HepG2 (cell line): ENCODE results near the gene SPSB1. TPM values are rescaled to one million over a fixed set of nuclear protein-coding genes. Genes with fewer than 3 reads are reported as not detected.

Experiments
- ATAC-seq: fragments of 200-7000 bp; cut with Tn5 transposase; 3 replicates; pipeline ENCODE4 v1.9.1; 2020; ENCODE audit warnings: mild to moderate bottlenecking, moderate library complexity
- BruUV-seq: library from RNA; stranded (reverse); fragments of 400-500 nt; replicated peaks from 2 replicates; lab custom pipeline; 2021; lab: Mats Ljungman, UMichigan
- CTCF ChIA-PET: fragments of 300-600 bp; formaldehyde crosslinking; extraction: SDS; loops from one replicate; lab custom pipeline; 2021; ENCODE audit warnings: low total read pairs, inconsistent platforms, low intra/inter-chr PET ratio; lab: Yijun Ruan, JAX
- POLR2A ChIA-PET: fragments of 350-600 bp; sonication (Branson Sonifier 250); formaldehyde crosslinking; loops from one replicate; lab custom pipeline; 2020; ENCODE audit warnings: antibody characterized with exemption, inconsistent platforms; lab: Yijun Ruan, JAX
- DNase-seq: peaks from one replicate; pipeline ENCODE4 v3.0.0-alpha.2; 2015; ENCODE audit warnings: low spot score
- FAIRE-seq: peaks from 3 replicates; lab custom pipeline; 2011; peaks lifted over from hg19 to GRCh38; lab: Jason Lieb, UNC
- H2AFZ ChIP-seq: one replicate; pipeline ENCODE4 v1.6.1; 2011; ENCODE audit warnings: low read length, inconsistent platforms
- H3K27ac ChIP-seq: fragments of 300-600 bp; 3 replicates; pipeline ENCODE4 v1.8.0; 2011; ENCODE audit warnings: mixed run types, mild to moderate bottlenecking, mixed read lengths, low read length, inconsistent platforms; ENCODE audit not compliant: insufficient read depth; ENCODE audit errors: extremely low read length
- H3K27me3 ChIP-seq, 2 experiments: fragments of 200-600 bp in 1 of 2; 2 replicates in 1 of 2; 3 replicates in 1 of 2; pipeline versions ENCODE4 v1.6.0 to v1.8.0; 2011; ENCODE audit warnings: low read length in 2 of 2, mild to moderate bottlenecking in 2 of 2, moderate library complexity in 2 of 2, inconsistent platforms in 1 of 2; ENCODE audit not compliant: insufficient read depth in 2 of 2, control insufficient read depth in 1 of 2
- H3K36me3 ChIP-seq, 2 experiments: fragments of 200-600 bp in 1 of 2; replicated peaks in 1 of 2; 2 replicates in 1 of 2; 3 replicates in 1 of 2; pipeline versions ENCODE4 v1.5.1 to v1.8.0; 2011; ENCODE audit warnings: low read length in 2 of 2, inconsistent platforms in 1 of 2; ENCODE audit not compliant: insufficient read depth in 2 of 2, control insufficient read depth in 1 of 2
- H3K4me1 ChIP-seq: 2 replicates; pipeline ENCODE4 v1.5.1; 2012; ENCODE audit warnings: low read length, inconsistent platforms; ENCODE audit not compliant: insufficient read depth
- H3K4me2 ChIP-seq: 2 replicates; pipeline ENCODE4 v1.6.0; 2011; ENCODE audit warnings: low read depth, low read length, inconsistent platforms
- H3K4me3 ChIP-seq, 3 experiments: fragments of 200-600 bp in 1 of 3; sonication (generic), shearing (Covaris generic) in 1 of 3; replicated peaks in 1 of 3; 2 replicates each; pipeline ENCODE4 v1.5.1; 2011 to 2016; ENCODE audit warnings: low read length in 3 of 3, inconsistent platforms in 2 of 3, low read depth in 2 of 3, mild to moderate bottlenecking in 2 of 3, control low read depth in 1 of 3, mixed read lengths in 1 of 3; ENCODE audit not compliant: insufficient read depth in 1 of 3
- H3K79me2 ChIP-seq: one replicate; pipeline ENCODE4 v1.6.1; 2011; ENCODE audit warnings: low read length, inconsistent platforms; ENCODE audit not compliant: insufficient read depth
- H3K9ac ChIP-seq: 2 replicates; pipeline ENCODE4 v1.6.0; 2011; ENCODE audit warnings: mild to moderate bottlenecking, low read depth, low read length, inconsistent platforms; ENCODE audit not compliant: insufficient read depth
- H3K9me3 ChIP-seq: 2 replicates; pipeline ENCODE4 v1.5.1; 2012; ENCODE audit warnings: mild to moderate bottlenecking, low read length
- H4K20me1 ChIP-seq: 2 replicates; pipeline ENCODE4 v1.6.0; 2011; ENCODE audit warnings: inconsistent platforms, mild to moderate bottlenecking, low read length, moderate library complexity; ENCODE audit not compliant: insufficient read depth
- ARNTL ChIP-seq: sonication (generic); formaldehyde crosslinking; IDR thresholded peaks from 2 replicates; pipeline ENCODE4 v1.4.0; 2020; ENCODE audit warnings: mild to moderate bottlenecking, missing genetic modification reagents
- CC2D1A ChIP-seq: sonication (generic); formaldehyde crosslinking; IDR thresholded peaks from 2 replicates; pipeline ENCODE4 v1.8.1; 2023; ENCODE audit warnings: mild to moderate bottlenecking, missing genetic modification reagents
- MEIS1 ChIP-seq: sonication (generic); formaldehyde crosslinking; IDR thresholded peaks from 2 replicates; pipeline ENCODE4 v1.9.0; 2021; ENCODE audit warnings: mild to moderate bottlenecking, missing genetic modification reagents, moderate library complexity, borderline replicate concordance
- SMARCE1 ChIP-seq: fragments of 450-650 bp; IDR thresholded peaks from 2 replicates; pipeline ENCODE4 v1.6.1; 2017; ENCODE audit warnings: borderline replicate concordance
- ZFP82 ChIP-seq: sonication (generic); formaldehyde crosslinking; IDR thresholded peaks from 2 replicates; pipeline ENCODE4 v1.5.1; 2020; ENCODE audit warnings: mild to moderate bottlenecking, missing genetic modification reagents, borderline replicate concordance
- ZNF143 ChIP-seq: sonication (generic); formaldehyde crosslinking; IDR thresholded peaks from 2 replicates; pipeline ENCODE4 v1.4.0; 2020; ENCODE audit warnings: missing genetic modification reagents
- ZNF337 ChIP-seq: sonication (generic); formaldehyde crosslinking; IDR thresholded peaks from 2 replicates; pipeline ENCODE4 v1.5.1; 2020; ENCODE audit warnings: missing genetic modification reagents, low read depth, mild to moderate bottlenecking, borderline replicate concordance
- ZNF367 ChIP-seq: sonication (generic); formaldehyde crosslinking; IDR thresholded peaks from 2 replicates; pipeline ENCODE4 v1.4.0; 2020; ENCODE audit warnings: missing genetic modification reagents, borderline replicate concordance
- ZNF709 ChIP-seq: sonication (generic); formaldehyde crosslinking; IDR thresholded peaks from 2 replicates; pipeline ENCODE4 v1.5.0; 2020; ENCODE audit warnings: mild to moderate bottlenecking, missing genetic modification reagents
- ZNF816 ChIP-seq: sonication (generic); formaldehyde crosslinking; IDR thresholded peaks from 2 replicates; pipeline ENCODE4 v1.8.0; 2022; ENCODE audit warnings: missing genetic modification reagents, mild to moderate bottlenecking, borderline replicate concordance
- WGBS: methylation state at CpG from one replicate; pipeline ENCODE4 v1.1.6; 2017; ENCODE audit warnings: low lambda C conversion rate; 5-methylcytosine and 5-hydroxymethylcytosine counted together
- in situ Hi-C: cut with HindIII; loops from 2 replicates; pipeline ENCODE4 v1.10.0; 2017; ENCODE audit warnings: low pct_unique_long_range_greater_than_20kb; ENCODE audit not compliant: extremely low pct_ligation_motif_present
- intact Hi-C: fragments of 100-400 bp; cut with micrococcal nuclease; formaldehyde crosslinking; loops from one replicate; pipeline ENCODE4 v1.10.0; 2022; ENCODE audit not compliant: unreplicated experiment
- polyA plus RNA-seq, 8 experiments: library from polyadenylated mRNA; depleted of rRNA in 3 of 8; stranded (reverse) in 7 of 8; unstranded in 1 of 8; fragments of >200 nt; fragmentation: Illumina TruSeq in 4 of 8; extraction: Trizol in 4 of 8; gene quantifications; 2 replicates each; pipeline versions ENCODE4 v1.2.1 to v1.2.3, GENCODE V29; 2011 to 2016; ENCODE audit warnings: low read depth in 4 of 8, missing spikeins in 1 of 8, mixed read lengths in 1 of 8; ENCODE audit not compliant: insufficient read depth in 1 of 8
- total RNA-seq, 5 experiments: library from RNA; depleted of rRNA; stranded (reverse); fragments of >200 nt; fragmentation: Illumina TruSeq; extraction: Trizol; gene quantifications; 2 replicates each; pipeline ENCODE4 v1.2.3, GENCODE V29; 2016; ENCODE audit warnings: low read depth in 1 of 5
- TF ChIP-seq, protein P1 (sequence below): sonication (generic); formaldehyde crosslinking; IDR thresholded peaks from 2 replicates; pipeline ENCODE4 v1.4.0; 2020; ENCODE audit warnings: mild to moderate bottlenecking, low read depth, missing genetic modification reagents
- TF ChIP-seq, protein P2 (sequence below): IDR thresholded peaks from 2 replicates; pipeline ENCODE4 v1.6.1; 2016; ENCODE audit warnings: low read depth, control low read depth

The SPSB1 gene
- total and polyA plus RNA-seq, 2 of the 13 experiments (the other 11 are each of a cell fraction or from before 2014, with no cell fraction given), result 5.0 to 8.0 TPM

DNA sequence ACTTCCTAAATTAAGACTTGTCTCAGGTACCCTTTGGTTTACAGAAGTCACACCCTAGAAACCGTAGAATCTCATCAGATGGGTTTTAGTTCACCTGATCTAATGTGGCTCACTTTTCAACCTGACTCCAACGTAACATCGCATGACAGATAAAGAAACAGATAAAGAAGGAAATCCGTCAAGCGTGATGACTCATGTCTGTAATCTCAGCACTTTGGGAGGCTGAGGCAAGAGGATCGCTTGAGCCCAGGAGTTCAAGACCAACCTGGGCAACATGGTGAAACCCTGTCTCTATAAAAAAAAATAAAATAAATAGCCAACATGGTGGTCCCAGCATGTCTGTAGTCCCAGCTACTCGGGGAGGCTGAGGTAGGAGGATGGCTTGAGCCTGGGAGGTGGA, 97.3 kb downstream of the SPSB1 start (continued):
- TF ChIP-seq, protein P1, sequence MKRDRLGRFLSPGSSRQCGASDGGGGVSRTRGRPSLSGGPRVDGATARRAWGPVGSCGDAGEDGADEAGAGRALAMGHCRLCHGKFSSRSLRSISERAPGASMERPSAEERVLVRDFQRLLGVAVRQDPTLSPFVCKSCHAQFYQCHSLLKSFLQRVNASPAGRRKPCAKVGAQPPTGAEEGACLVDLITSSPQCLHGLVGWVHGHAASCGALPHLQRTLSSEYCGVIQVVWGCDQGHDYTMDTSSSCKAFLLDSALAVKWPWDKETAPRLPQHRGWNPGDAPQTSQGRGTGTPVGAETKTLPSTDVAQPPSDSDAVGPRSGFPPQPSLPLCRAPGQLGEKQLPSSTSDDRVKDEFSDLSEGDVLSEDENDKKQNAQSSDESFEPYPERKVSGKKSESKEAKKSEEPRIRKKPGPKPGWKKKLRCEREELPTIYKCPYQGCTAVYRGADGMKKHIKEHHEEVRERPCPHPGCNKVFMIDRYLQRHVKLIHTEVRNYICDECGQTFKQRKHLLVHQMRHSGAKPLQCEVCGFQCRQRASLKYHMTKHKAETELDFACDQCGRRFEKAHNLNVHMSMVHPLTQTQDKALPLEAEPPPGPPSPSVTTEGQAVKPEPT (CRISPR knock-in tag), result no peak
- TF ChIP-seq ZNF709 (no peak), ZNF337 (CRISPR knock-in tag) (no peak), MEIS1 (no peak), ZNF143 (no peak), ZFP82 (no peak)

DNA sequence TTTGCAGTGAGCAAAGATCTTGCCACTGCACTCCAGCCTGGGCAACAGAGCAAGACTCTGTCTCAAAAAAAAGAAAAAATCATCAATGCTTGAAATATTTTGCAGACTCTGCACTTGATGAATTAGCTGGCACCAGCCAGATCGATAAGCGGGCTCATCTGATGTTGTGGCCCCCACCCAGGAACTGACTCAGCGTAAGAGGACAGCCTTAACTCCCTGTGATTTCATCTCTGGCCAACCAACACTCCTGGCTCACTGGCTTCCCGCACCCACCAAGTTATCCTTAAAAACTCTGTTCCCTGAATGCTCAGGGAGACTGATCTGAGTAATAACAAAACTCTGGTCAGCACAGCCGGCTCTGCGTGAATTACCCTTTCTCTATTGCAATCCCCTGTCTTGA, 98.9 kb downstream of the SPSB1 start:
- TF ChIP-seq ARNTL (CRISPR knock-in tag) (no peak), CC2D1A (CRISPR knock-in tag) (no peak), ZNF816 (CRISPR knock-in tag) (no peak), ZNF367 (CRISPR knock-in tag) (no peak), SMARCE1 (no peak)
- TF ChIP-seq, protein P2, sequence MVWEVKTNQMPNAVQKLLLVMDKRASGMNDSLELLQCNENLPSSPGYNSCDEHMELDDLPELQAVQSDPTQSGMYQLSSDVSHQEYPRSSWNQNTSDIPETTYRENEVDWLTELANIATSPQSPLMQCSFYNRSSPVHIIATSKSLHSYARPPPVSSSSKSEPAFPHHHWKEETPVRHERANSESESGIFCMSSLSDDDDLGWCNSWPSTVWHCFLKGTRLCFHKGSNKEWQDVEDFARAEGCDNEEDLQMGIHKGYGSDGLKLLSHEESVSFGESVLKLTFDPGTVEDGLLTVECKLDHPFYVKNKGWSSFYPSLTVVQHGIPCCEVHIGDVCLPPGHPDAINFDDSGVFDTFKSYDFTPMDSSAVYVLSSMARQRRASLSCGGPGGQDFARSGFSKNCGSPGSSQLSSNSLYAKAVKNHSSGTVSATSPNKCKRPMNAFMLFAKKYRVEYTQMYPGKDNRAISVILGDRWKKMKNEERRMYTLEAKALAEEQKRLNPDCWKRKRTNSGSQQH (CRISPR knock-in tag), result no peak
- TF ChIP-seq, all 625 proteins: peak for 0
- FAIRE-seq (no peak), ATAC-seq (no peak), DNase-seq (no peak)
- ChIA-PET CTCF (no interaction called here), POLR2A (no interaction called here)
- Histone ChIP-seq H3K9me3 (peaks cover 6% of the 10 kb centered on the region), H3K36me3 (no peaks in the 10 kb centered on the region), H3K27ac (no peak overlapping the region), H3K4me2 (no peak overlapping the region), H3K79me2 (no peaks in the 10 kb centered on the region), H2AFZ (no peak overlapping the region), H3K27me3 (peaks cover 0 to 57% of the 10 kb centered on the region in 2 experiments; a peak in 3 of 5 replicates), H3K4me1 (peaks cover 13% of the 10 kb centered on the region; the same call in 1 of the 2 replicates), H3K4me3 (no peak overlapping the region), H4K20me1 (no peaks in the 10 kb centered on the region), H3K9ac (no peak overlapping the region)
- BruUV-seq, result no TSS peak
- in situ Hi-C loops (no loop called here), intact Hi-C loops (no loop called here)
- WGBS, result 59% methylated on average over 4 of the region's 6 CpGs
